Keratinocyte (primary cell): ENCODE measurements around the gene WNT9B. TPM values are rescaled to one million over a fixed set of nuclear protein-coding genes. Genes with fewer than 3 reads are reported as not detected.
A peak's percentile ranks its signal among the peaks of the same experiment; 100 is the strongest.

Source experiments
- DNase-seq: peaks from one replicate; pipeline ENCODE4 v3.0.0-alpha.2; 2011; ENCODE audit warnings: low read depth, missing footprints, low spot score
- FAIRE-seq: peaks from 2 replicates; lab custom pipeline; 2011; peaks lifted over from hg19 to GRCh38; lab: Jason Lieb, UNC
- H2AFZ ChIP-seq: 2 replicates; pipeline ENCODE4 v1.6.0; 2012; ENCODE audit warnings: low read length, control low read depth, inconsistent platforms; ENCODE audit not compliant: control insufficient read depth
- H3K27ac ChIP-seq: 2 replicates; pipeline ENCODE4 v1.5.1; 2011; ENCODE audit warnings: low read length; ENCODE audit not compliant: control insufficient read depth, insufficient read depth
- H3K27me3 ChIP-seq: 3 replicates; pipeline ENCODE4 v1.6.0; 2011; ENCODE audit warnings: low read length; ENCODE audit not compliant: control insufficient read depth, insufficient read depth; ENCODE audit errors: extremely low read depth
- H3K36me3 ChIP-seq, 2 experiments: 2 replicates in 1 of 2; 3 replicates in 1 of 2; pipeline ENCODE4 v1.5.1; 2011; ENCODE audit warnings: low read length in 2 of 2, mild to moderate bottlenecking in 1 of 2; ENCODE audit not compliant: control insufficient read depth in 2 of 2, insufficient read depth in 2 of 2; ENCODE audit errors: extremely low read depth in 1 of 2
- H3K4me1 ChIP-seq: 3 replicates; pipeline ENCODE4 v1.5.1; 2011; ENCODE audit warnings: low read length; ENCODE audit not compliant: control insufficient read depth, insufficient read depth; ENCODE audit errors: extremely low read depth
- H3K4me2 ChIP-seq: 3 replicates; pipeline ENCODE4 v1.6.0; 2011; ENCODE audit warnings: low read depth, low read length; ENCODE audit not compliant: control insufficient read depth, insufficient read depth; ENCODE audit errors: extremely low read depth
- H3K4me3 ChIP-seq, 3 experiments: fragments of 200-600 bp in 1 of 3; sonication (generic) in 1 of 3; 2 replicates in 2 of 3; 3 replicates in 1 of 3; pipeline ENCODE4 v1.5.1; 2011 to 2016; ENCODE audit warnings: low read length in 3 of 3, mild to moderate bottlenecking in 3 of 3, control low read depth in 2 of 3, inconsistent platforms in 1 of 3, low read depth in 1 of 3, mixed read lengths in 1 of 3, mixed run types in 1 of 3, moderate library complexity in 1 of 3; ENCODE audit not compliant: control insufficient read depth in 2 of 3, insufficient read depth in 2 of 3; ENCODE audit errors: extremely low read depth in 1 of 3
- H3K79me2 ChIP-seq: 2 replicates; pipeline ENCODE4 v1.6.0; 2012; ENCODE audit warnings: low read length; ENCODE audit not compliant: control insufficient read depth, insufficient read depth
- H3K9ac ChIP-seq: 3 replicates; pipeline ENCODE4 v1.6.0; 2011; ENCODE audit warnings: low read length; ENCODE audit not compliant: control insufficient read depth, insufficient read depth; ENCODE audit errors: extremely low read depth
- H3K9me1 ChIP-seq: 3 replicates; pipeline ENCODE4 v1.6.0; 2011; ENCODE audit warnings: low read length; ENCODE audit not compliant: control insufficient read depth, insufficient read depth; ENCODE audit errors: extremely low read depth
- H3K9me3 ChIP-seq: 2 replicates; pipeline ENCODE4 v1.5.1; 2012; ENCODE audit warnings: low read depth, low read length; ENCODE audit not compliant: control insufficient read depth
- H4K20me1 ChIP-seq: 3 replicates; pipeline ENCODE4 v1.6.0; 2011; ENCODE audit warnings: low read length; ENCODE audit not compliant: control insufficient read depth, insufficient read depth; ENCODE audit errors: extremely low read depth
- EZH2 ChIP-seq: IDR thresholded peaks from one replicate; pipeline ENCODE4 v1.6.1; 2012; ENCODE audit warnings: inconsistent platforms, mild to moderate bottlenecking, low read length, moderate library complexity
- dilution Hi-C: fragments of 300-500 bp; cut with MboI; formaldehyde crosslinking; loops from one replicate; pipeline ENCODE4 v1.7.0; 2020; ENCODE audit warnings: low sequenced_read_pairs; ENCODE audit not compliant: extremely low pct_ligation_motif_present
- polyA plus RNA-seq, 5 experiments: library from polyadenylated mRNA; depleted of rRNA in 3 of 5; stranded (reverse) in 3 of 5; stranded (forward) in 1 of 5; unstranded in 1 of 5; fragments of >200 nt; gene quantifications; 1 replicate in 1 of 5; 2 replicates in 3 of 5; 3 replicates in 1 of 5; pipeline versions ENCODE4 v1.2.1 to v1.2.3, GENCODE V29; 2011 to 2012; ENCODE audit warnings: missing spikeins in 2 of 5, low read depth in 1 of 5, low replicate concordance in 1 of 5
- TF ChIP-seq, protein P1 (sequence below), 3 experiments: IDR thresholded peaks in 1 of 3; conservative IDR thresholded peaks in 1 of 3; optimal IDR thresholded peaks in 1 of 3; 2 replicates in 2 of 3; 3 replicates in 1 of 3; pipeline versions ENCODE3 to v1.5.1; 2011; ENCODE audit warnings: low read length in 3 of 3, mild to moderate bottlenecking in 3 of 3, moderate library complexity in 2 of 3, control low read depth in 1 of 3, inconsistent platforms in 1 of 3; ENCODE audit not compliant: insufficient read depth in 2 of 3; ENCODE audit errors: extremely low read depth in 1 of 3

WNT9B gene
- polyA plus RNA-seq, 1 donor (not counting 4 experiments of a cell fraction or from before 2014, with no cell fraction given), result not detected

DNA sequence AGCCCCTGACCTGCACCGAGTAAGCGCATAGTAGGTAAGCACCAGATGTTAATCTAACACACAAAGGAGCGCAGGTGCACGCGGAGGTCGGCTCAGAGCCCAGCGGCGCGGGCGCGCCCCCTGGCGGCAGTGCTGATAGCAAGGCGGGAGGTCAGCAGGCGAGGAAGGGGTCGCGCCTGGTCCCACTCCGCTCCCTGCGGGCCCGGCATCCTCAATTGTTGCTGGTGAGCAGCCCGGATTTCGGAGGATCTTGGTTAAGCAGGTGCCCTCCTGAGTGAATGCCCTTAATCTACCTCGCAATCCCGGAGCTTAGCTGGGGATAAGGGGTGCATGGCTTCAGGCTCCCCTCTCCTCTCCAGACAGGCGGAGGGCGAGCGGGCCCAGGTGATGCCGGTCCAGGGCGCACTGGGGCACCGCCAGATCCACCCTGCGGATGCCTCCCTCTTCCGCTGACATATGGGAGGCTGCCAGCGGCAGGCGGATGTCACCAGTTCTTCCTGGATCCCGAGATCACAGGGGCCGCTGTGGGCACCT, 28.9 kb upstream of the WNT9B start:
- Histone ChIP-seq H3K4me1 (peaks cover 17% of the 10 kb centered on the region), H3K27ac (no peak overlapping the region), H4K20me1 (no peaks in the 10 kb centered on the region), H3K4me3 (no peak overlapping the region), H3K36me3 (no peaks in the 10 kb centered on the region), H2AFZ (no peak overlapping the region), H3K79me2 (no peaks in the 10 kb centered on the region), H3K9ac (no peak overlapping the region), H3K27me3 (peaks cover 39% of the 10 kb centered on the region), H3K9me3 (no peaks in the 10 kb centered on the region), H3K9me1 (no peaks in the 10 kb centered on the region), H3K4me2 (no peak overlapping the region)
- DNase-seq, result no peak
- FAIRE-seq, result no peak
- TF ChIP-seq, protein P1, sequence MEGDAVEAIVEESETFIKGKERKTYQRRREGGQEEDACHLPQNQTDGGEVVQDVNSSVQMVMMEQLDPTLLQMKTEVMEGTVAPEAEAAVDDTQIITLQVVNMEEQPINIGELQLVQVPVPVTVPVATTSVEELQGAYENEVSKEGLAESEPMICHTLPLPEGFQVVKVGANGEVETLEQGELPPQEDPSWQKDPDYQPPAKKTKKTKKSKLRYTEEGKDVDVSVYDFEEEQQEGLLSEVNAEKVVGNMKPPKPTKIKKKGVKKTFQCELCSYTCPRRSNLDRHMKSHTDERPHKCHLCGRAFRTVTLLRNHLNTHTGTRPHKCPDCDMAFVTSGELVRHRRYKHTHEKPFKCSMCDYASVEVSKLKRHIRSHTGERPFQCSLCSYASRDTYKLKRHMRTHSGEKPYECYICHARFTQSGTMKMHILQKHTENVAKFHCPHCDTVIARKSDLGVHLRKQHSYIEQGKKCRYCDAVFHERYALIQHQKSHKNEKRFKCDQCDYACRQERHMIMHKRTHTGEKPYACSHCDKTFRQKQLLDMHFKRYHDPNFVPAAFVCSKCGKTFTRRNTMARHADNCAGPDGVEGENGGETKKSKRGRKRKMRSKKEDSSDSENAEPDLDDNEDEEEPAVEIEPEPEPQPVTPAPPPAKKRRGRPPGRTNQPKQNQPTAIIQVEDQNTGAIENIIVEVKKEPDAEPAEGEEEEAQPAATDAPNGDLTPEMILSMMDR (optimal IDR thresholded peaks at IDR 0.05 in 1 of 3, IDR thresholded peaks at IDR 0.05 in 1 of 3, conservative IDR thresholded peaks at IDR 0.05 in 1 of 3; ENCODE audit: extremely low read depth in 1 of 3, insufficient read depth in 2 of 3, low read length in 3 of 3), result peak; percentile 34 to 72 (median 68)
- TF ChIP-seq EZH2, result no peak
- dilution Hi-C loops, result no loop called here

- no peak overlapping the region for H3K27ac ChIP-seq
- no peak overlapping the region for H2AFZ ChIP-seq
- H3K9me1 ChIP-seq, result no peaks in the 10 kb centered on the region
- no peaks in the 10 kb centered on the region for H3K9me3 ChIP-seq
- DNase-seq, result no peak
- H3K4me2 ChIP-seq, result no peak overlapping the region
- dilution Hi-C loops, result no loop called here
- peaks cover 29% of the 10 kb centered on the region for H3K27me3 ChIP-seq
- H3K4me3 ChIP-seq, result no peak overlapping the region
- peaks cover 17% of the 10 kb centered on the region for H3K4me1 ChIP-seq
- TF ChIP-seq, protein P1 (optimal IDR thresholded peaks at IDR 0.05 in 1 of 3, IDR thresholded peaks at IDR 0.05 in 1 of 3, conservative IDR thresholded peaks at IDR 0.05 in 1 of 3; ENCODE audit: extremely low read depth in 1 of 3, insufficient read depth in 2 of 3, low read length in 3 of 3), result no peak
- no peak for TF ChIP-seq EZH2
- no peak overlapping the region for H3K9ac ChIP-seq
- H3K79me2 ChIP-seq, result no peaks in the 10 kb centered on the region
- H3K36me3 ChIP-seq, result no peaks in the 10 kb centered on the region
- no peak for FAIRE-seq
- H4K20me1 ChIP-seq, result no peaks in the 10 kb centered on the region
Observed at GRCh38 chr17:46823657-46824056, 27.7 kb upstream of the WNT9B start.
